ENCODE measurements around the gene CPXM2. TPM values are rescaled to one million over a fixed set of nuclear protein-coding genes. Genes with fewer than 3 reads are reported as not detected.

CPXM2 gene
- total RNA-seq, 2 experiments from 2014 or later, result not detected

- ChIA-PET CTCF (no interaction called here), POLR2A (no interaction called here)
Observed at GRCh38 chr10:123878666-123879303, 12.8 kb downstream of the CPXM2 start.

GRCh38 chr10:123870260-123870659 lies 21.3 kb downstream of the CPXM2 start:
- CTCF ChIA-PET, result no interaction called here
- POLR2A ChIA-PET, result no interaction called here

- CTCF ChIA-PET, result no interaction called here
- POLR2A ChIA-PET, result no interaction called here
Observed at GRCh38 chr10:123869020-123869414, 22.6 kb downstream of the CPXM2 start.

GRCh38 chr10:123868038-123869019 lies 23.3 kb downstream of the CPXM2 start:
- POLR2A ChIA-PET, result no interaction called here
- CTCF ChIA-PET, result no interaction called here

GRCh38 chr10:123865880-123866279 lies 25.7 kb downstream of the CPXM2 start:
- ChIA-PET CTCF (interaction anchor here (1.0 kb wide), 1 partner anchor 523 kb away, joined by 4 read pairs; no protein-coding TSS in a partner anchor), POLR2A (no interaction called here)

GRCh38 chr10:123865350-123865749 lies 26.3 kb downstream of the CPXM2 start:
- CTCF ChIA-PET, result no interaction called here
- POLR2A ChIA-PET, result no interaction called here

- CTCF ChIA-PET, result no interaction called here
- POLR2A ChIA-PET, result no interaction called here
Observed at GRCh38 chr10:123864923-123865322, 26.7 kb downstream of the CPXM2 start.

- ChIA-PET CTCF (no interaction called here), POLR2A (no interaction called here)
Observed at GRCh38 chr10:123863721-123864482, 27.7 kb downstream of the CPXM2 start.

GRCh38 chr10:123863183-123863575 lies 28.4 kb downstream of the CPXM2 start:
- POLR2A ChIA-PET, result no interaction called here

GRCh38 chr10:123862421-123863182 lies 29.0 kb downstream of the CPXM2 start:
- CTCF ChIA-PET, result no interaction called here
- POLR2A ChIA-PET, result no interaction called here

More at GRCh38 chr10:123863183-123863575, 28.4 kb downstream of the CPXM2 start:
- CTCF ChIA-PET, result no interaction called here

GRCh38 chr10:123860856-123861255 lies 30.8 kb downstream of the CPXM2 start:
- ChIA-PET POLR2A (no interaction called here), CTCF (no interaction called here)

GRCh38 chr10:123860209-123860608 lies 31.4 kb downstream of the CPXM2 start:
- POLR2A ChIA-PET, result no interaction called here
- CTCF ChIA-PET, result no interaction called here

GRCh38 chr10:123859653-123860050 lies 32.0 kb downstream of the CPXM2 start:
- CTCF ChIA-PET, result no interaction called here
- POLR2A ChIA-PET, result no interaction called here

- POLR2A ChIA-PET, result no interaction called here
- CTCF ChIA-PET, result no interaction called here
Observed at GRCh38 chr10:123858907-123859652, 32.5 kb downstream of the CPXM2 start.

GRCh38 chr10:123858077-123858681 lies 33.4 kb downstream of the CPXM2 start:
- CTCF ChIA-PET, result no interaction called here
- POLR2A ChIA-PET, result no interaction called here

GRCh38 chr10:123857616-123858015 lies 34.0 kb downstream of the CPXM2 start:
- ChIA-PET POLR2A (no interaction called here), CTCF (no interaction called here)

- ChIA-PET CTCF (no interaction called here), POLR2A (no interaction called here)
Observed at GRCh38 chr10:123855008-123855684, 36.5 kb downstream of the CPXM2 start.

GRCh38 chr10:123854498-123854897 lies 37.1 kb downstream of the CPXM2 start:
- POLR2A ChIA-PET, result no interaction called here
- CTCF ChIA-PET, result no interaction called here

Data from activated CD8-positive, alpha-beta memory T cell treated with anti-CD3 and anti-CD28 coated beads for 36 hours (primary cell).